DND-41 (cell line): Measurements from ENCODE around the gene AFF3.

Experiments
- ATAC-seq: fragments of 200-7000 bp; cut with Tn5 transposase; 3 replicates; pipeline ENCODE4 v1.9.1; 2021; ENCODE audit warnings: low read depth; ENCODE audit not compliant: insufficient read depth
- DNase-seq: peaks from one replicate; pipeline ENCODE4 v3.0.0-alpha.2; 2020
- H2AFZ ChIP-seq: 2 replicates; pipeline ENCODE4 v1.6.0; 2012; ENCODE audit warnings: low read depth, low read length
- H3K27ac ChIP-seq: 2 replicates; pipeline ENCODE4 v1.5.1; 2012; ENCODE audit warnings: low read length, inconsistent platforms
- H3K27me3 ChIP-seq: fragments of 200-600 bp; sonication (generic); 2 replicates; pipeline ENCODE4 v1.6.0; 2012; ENCODE audit warnings: low read length, mild to moderate bottlenecking, inconsistent platforms; ENCODE audit not compliant: insufficient read depth, poor library complexity
- H3K36me3 ChIP-seq: 2 replicates; pipeline ENCODE4 v1.5.1; 2012; ENCODE audit warnings: low read length, inconsistent platforms; ENCODE audit not compliant: insufficient read depth
- H3K4me1 ChIP-seq: 2 replicates; pipeline ENCODE4 v1.5.1; 2012; ENCODE audit warnings: mild to moderate bottlenecking, low read length; ENCODE audit not compliant: insufficient read depth
- H3K4me2 ChIP-seq: 2 replicates; pipeline ENCODE4 v1.6.0; 2012; ENCODE audit warnings: mild to moderate bottlenecking, moderate library complexity, low read length, inconsistent platforms; ENCODE audit not compliant: insufficient read depth
- H3K4me3 ChIP-seq, 2 experiments: fragments of 200-600 bp in 1 of 2; shearing (Covaris generic) in 1 of 2; 2 replicates each; pipeline ENCODE4 v1.5.1; 2012 to 2016; ENCODE audit warnings: inconsistent platforms in 2 of 2, low read length in 2 of 2, mild to moderate bottlenecking in 2 of 2, low read depth in 1 of 2, moderate library complexity in 1 of 2
- H3K79me2 ChIP-seq: 2 replicates; pipeline ENCODE4 v1.6.0; 2012; ENCODE audit warnings: low read length, inconsistent platforms; ENCODE audit not compliant: insufficient read depth
- H3K9ac ChIP-seq: 2 replicates; pipeline ENCODE4 v1.6.0; 2012; ENCODE audit warnings: low read depth, mild to moderate bottlenecking, inconsistent platforms, low read length, moderate library complexity
- H3K9me3 ChIP-seq: 2 replicates; pipeline ENCODE4 v1.5.1; 2012; ENCODE audit warnings: low read length, moderate library complexity, mild to moderate bottlenecking, inconsistent platforms; ENCODE audit not compliant: insufficient read depth, severe bottlenecking
- H4K20me1 ChIP-seq: 2 replicates; pipeline ENCODE4 v1.6.0; 2012; ENCODE audit warnings: low read length; ENCODE audit not compliant: insufficient read depth
- EZH2 ChIP-seq: IDR thresholded peaks from 3 replicates; pipeline ENCODE4 v1.6.1; 2012; ENCODE audit warnings: borderline replicate concordance, low read depth, mild to moderate bottlenecking, moderate library complexity, low read length, inconsistent platforms; ENCODE audit not compliant: severe bottlenecking
- TF ChIP-seq, protein P1 (sequence below): IDR thresholded peaks from 2 replicates; pipeline ENCODE4 v1.5.1; 2012; ENCODE audit warnings: borderline replicate concordance, low read length, moderate library complexity, mild to moderate bottlenecking; ENCODE audit not compliant: poor library complexity, severe bottlenecking; ENCODE audit errors: extremely low read depth

The AFF3 gene

DNA sequence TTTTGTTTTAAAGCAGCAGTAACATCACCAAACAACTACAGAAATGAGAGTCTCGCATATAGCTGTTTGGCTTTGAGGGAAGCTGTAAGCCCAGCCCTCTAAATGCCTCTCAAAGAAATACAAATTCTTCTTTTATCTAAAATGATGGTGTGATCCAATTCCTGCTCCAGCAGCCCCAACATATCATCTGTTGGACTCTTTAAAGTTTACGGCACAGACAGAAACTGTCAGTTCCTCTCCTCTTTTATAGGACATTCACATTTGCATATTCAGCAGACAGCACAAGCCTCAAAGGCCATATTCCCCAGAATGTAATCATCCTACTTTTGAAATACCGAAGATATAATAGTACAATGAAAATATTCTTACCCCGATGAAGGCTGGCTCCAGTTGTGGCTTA, 435.7 kb downstream of the AFF3 start:
- no peak overlapping the region for H3K4me3 ChIP-seq
- H3K9me3 ChIP-seq = no peaks in the 10 kb centered on the region
- no peak for DNase-seq
- H3K9ac ChIP-seq = no peak overlapping the region
- H3K4me1 ChIP-seq = no peaks in the 10 kb centered on the region
- no peak for ATAC-seq
- no peaks in the 10 kb centered on the region for H3K79me2 ChIP-seq
- H3K4me2 ChIP-seq = no peak overlapping the region
- no peak for TF ChIP-seq EZH2
- TF ChIP-seq, protein P1, sequence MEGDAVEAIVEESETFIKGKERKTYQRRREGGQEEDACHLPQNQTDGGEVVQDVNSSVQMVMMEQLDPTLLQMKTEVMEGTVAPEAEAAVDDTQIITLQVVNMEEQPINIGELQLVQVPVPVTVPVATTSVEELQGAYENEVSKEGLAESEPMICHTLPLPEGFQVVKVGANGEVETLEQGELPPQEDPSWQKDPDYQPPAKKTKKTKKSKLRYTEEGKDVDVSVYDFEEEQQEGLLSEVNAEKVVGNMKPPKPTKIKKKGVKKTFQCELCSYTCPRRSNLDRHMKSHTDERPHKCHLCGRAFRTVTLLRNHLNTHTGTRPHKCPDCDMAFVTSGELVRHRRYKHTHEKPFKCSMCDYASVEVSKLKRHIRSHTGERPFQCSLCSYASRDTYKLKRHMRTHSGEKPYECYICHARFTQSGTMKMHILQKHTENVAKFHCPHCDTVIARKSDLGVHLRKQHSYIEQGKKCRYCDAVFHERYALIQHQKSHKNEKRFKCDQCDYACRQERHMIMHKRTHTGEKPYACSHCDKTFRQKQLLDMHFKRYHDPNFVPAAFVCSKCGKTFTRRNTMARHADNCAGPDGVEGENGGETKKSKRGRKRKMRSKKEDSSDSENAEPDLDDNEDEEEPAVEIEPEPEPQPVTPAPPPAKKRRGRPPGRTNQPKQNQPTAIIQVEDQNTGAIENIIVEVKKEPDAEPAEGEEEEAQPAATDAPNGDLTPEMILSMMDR = no peak
- H3K27me3 ChIP-seq = no peaks in the 10 kb centered on the region
- H4K20me1 ChIP-seq = no peaks in the 10 kb centered on the region
- no peaks in the 10 kb centered on the region for H3K36me3 ChIP-seq
- H2AFZ ChIP-seq = no peak overlapping the region
- no peak overlapping the region for H3K27ac ChIP-seq

DNA sequence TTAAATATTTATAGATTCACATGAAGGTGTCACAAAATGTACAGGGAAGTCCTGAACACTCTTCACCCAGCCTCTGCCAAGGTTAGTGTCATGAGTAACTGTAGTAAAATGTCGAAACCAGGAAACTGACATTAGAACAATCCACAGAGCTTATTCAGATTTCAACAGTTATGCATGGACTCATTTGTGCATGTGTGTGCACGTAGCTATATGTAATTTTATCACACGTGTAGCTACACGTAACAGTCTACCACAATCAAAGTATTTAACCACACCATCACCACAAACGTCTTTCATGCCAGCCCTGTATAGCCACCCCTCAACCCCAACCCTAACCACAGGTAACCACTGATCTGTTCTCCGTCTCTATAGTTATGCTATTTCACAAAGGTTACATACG, 440.9 kb downstream of the AFF3 start:
- no peaks in the 10 kb centered on the region for H3K36me3 ChIP-seq
- no peak overlapping the region for H3K4me3 ChIP-seq
- H3K9ac ChIP-seq = no peak overlapping the region
- ATAC-seq (no peak), DNase-seq (no peak)
- TF ChIP-seq, protein P1 = no peak
- TF ChIP-seq EZH2 = no peak
- H3K79me2 ChIP-seq = no peaks in the 10 kb centered on the region
- H3K4me1 ChIP-seq = no peaks in the 10 kb centered on the region
- H3K4me2 ChIP-seq = no peak overlapping the region
- no peak overlapping the region for H3K27ac ChIP-seq
- no peaks in the 10 kb centered on the region for H3K27me3 ChIP-seq
- no peak overlapping the region for H2AFZ ChIP-seq
- H4K20me1 ChIP-seq = no peaks in the 10 kb centered on the region
- H3K9me3 ChIP-seq = no peaks in the 10 kb centered on the region

GRCh38 chr2:99700482-99701398, 441.6 kb downstream of the AFF3 start:
- H3K4me1 ChIP-seq = no peaks in the 10 kb centered on the region
- DNase-seq (no peak), ATAC-seq (no peak)
- no peaks in the 10 kb centered on the region for H3K36me3 ChIP-seq
- no peaks in the 10 kb centered on the region for H4K20me1 ChIP-seq
- no peak overlapping the region for H3K27ac ChIP-seq
- no peak overlapping the region for H3K4me2 ChIP-seq
- H2AFZ ChIP-seq = no peak overlapping the region
- no peaks in the 10 kb centered on the region for H3K79me2 ChIP-seq
- no peak overlapping the region for H3K9ac ChIP-seq
- TF ChIP-seq, protein P1 = no peak
- H3K27me3 ChIP-seq = no peaks in the 10 kb centered on the region
- H3K4me3 ChIP-seq = no peak overlapping the region
- no peaks in the 10 kb centered on the region for H3K9me3 ChIP-seq
